NCI-H2107 (cell line): ENCODE data around the gene SAFB2.

Experiments used
- DNase-seq: peaks from one replicate; lab custom pipeline; 2025; lab: John Stamatoyannopoulos, UW

SAFB2 gene

GRCh38 chr19:5541456-5541855 lies 81.1 kb downstream of the SAFB2 start:
- no peak for DNase-seq

- DNase-seq, result no peak
Measured at GRCh38 chr19:5540208-5540607, 82.4 kb downstream of the SAFB2 start.

DNA sequence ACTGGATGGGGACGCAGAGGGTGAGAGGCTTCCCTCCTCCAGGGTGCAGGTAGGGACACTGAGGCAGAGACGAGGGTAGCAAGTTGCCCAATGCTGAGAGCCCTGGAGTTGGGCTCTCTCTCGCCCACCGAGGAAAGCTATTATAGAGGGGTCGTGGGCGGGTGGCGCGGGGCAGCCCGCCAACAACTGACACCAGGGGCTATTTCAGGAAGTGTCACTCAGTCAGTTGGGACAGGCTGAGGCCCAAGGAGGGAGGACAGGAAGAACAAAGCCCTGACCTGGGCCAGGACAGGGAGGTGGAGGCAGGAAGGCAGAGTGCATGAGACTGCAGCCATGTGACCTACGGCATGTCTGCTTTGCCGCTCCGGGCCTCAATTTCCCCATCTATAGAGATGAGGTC lies 84.7 kb downstream of the SAFB2 start:
- no peak for DNase-seq
